T-helper 2 cell (primary cell): Measurements from ENCODE around the gene PEX16.

Experiments
- DNase-seq, 5 experiments: peaks; one replicate each; pipeline versions ENCODE4 v3.0.0 to v3.0.0-alpha.2; 2012 to 2022
- total RNA-seq, 2 donors: gene quantifications; one replicate each; lab custom pipeline; 2026; lab: John Stamatoyannopoulos, UW

The PEX16 gene
- 45.1 to 45.8 reads per million in 2 donors for total RNA-seq

GRCh38 chr11:45917623-45918330 lies at the start of gene PEX16:
Gene PEX16, minus strand, starts transcription at chr11:45917877. Its CDS starts 66 bp downstream, at chr11:45917811.
- DNase-seq: peak; percentile 85 to 99 (median 96)

DNA sequence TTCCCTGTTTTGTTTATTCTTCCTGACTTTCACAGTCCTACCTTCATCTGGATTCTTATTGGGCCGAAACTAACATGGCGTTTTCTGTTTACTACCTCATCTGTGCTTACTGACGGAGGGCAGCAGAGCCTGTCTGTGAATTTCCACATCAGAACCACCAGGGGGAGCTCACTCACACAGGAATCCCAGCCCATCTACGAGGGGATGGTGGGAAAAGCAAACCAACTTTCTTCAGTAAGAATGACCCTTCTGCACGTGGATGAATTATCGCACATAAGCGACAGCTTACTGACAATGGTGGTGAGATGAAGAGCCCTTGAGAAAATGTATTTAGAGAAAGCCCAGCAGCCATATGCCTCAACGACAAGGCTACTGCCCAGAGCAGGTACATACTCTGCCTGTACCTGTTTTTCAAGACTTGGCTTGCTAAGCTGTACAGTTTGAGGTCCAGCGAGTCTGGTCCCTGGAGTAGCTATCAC lies 47.3 kb upstream of the PEX16 start:
- DNase-seq: peak in 4 of 5 experiments; percentile 24 to 71 (median 36)

DNA sequence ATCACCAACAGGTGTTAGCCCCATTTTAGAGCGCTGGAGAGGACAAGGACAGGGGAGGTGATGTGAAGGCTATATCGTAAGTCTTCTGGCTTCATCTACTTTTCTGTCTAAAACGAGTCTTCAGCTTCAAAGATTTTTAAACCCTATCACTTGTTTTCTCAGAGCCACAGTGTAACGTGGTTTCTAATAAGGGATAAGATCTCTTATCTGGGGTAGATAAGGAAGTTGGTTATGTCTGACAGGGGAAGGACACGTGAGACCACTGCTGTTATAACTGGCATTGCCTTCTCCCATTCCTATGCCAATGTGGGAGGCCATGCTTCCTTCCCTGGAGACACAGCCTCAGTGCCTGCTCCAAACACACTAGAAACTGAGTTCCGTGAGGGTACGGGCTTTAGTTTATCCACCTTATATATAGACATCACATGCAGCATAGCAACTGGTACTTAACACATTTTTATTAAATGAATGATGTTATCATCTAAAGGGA lies 44.1 kb upstream of the PEX16 start:
- DNase-seq: peak in 1 of 5 experiments; percentile 39

DNA sequence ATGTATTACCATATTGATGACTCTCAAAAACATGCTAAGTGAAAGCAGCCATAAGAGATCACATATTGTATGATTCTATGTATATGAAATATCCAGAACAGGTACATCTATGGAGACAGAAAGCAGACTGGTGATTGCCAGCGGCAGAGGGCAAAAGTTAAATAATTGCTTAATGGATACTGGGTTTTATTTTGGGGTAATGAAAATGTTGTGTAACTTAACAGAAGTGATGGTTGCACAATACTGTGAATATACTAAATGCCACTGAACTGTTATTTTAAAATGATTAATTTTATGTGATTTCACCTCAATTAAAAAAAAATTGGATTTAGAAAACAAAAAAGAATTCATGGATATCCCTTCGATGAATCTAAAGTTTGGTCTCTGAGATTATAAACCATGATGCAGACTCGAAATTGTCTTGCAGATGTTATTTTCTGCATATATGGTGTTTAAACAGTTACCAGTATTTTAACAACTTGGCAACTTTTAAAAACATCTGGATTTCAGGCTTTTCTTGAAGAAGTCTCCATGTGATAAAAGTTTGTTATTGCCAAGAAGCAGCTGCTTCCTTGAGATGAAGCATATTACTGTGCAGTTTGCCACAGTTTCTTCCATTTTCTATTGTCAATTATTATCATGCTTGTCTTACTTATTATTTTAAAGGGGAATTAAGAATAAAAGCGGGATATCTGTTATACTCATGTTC lies 42.9 kb upstream of the PEX16 start:
- no peak for DNase-seq

GRCh38 chr11:45959851-45960250 lies 42.2 kb upstream of the PEX16 start:
- no peak for DNase-seq

DNA sequence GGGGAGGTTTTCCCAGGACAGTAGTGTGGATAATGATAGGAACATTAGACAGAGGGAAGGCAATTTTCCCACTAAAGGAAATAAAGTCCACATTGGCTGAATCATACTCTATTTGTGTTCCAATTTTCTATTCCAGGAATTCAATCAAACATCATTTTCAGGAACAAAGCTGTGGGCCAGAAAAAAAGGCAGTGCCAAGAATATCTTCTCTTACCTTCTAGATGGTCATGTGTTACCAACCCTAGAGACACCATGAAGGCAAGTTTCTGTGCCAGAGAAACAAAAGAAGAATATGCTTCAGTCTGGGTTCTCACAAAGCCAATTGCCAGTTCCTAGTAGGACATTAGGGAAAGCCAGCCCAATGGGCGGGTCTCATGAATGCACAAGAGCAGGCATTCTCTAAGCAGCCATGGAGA lies 32.3 kb upstream of the PEX16 start:
- DNase-seq: no peak

DNA sequence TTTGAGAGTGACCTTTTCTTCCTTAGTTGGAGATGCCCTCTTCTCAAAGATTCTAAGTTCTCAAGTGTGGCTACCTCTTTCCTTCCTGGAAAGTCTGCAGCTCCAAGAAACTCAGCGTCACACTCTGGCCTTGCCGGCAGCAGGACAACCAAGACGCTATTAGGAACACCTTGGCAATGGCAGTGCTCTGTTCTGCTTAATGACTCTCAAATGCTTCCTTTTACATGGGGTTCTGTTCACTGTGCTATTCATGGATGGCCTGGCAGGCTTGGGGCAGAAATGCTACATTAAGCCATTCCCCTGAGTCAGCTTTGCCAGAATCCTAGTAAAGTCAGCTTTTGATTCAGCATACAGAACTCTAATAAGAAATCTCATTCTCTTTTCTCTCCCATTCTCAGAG lies 30.7 kb upstream of the PEX16 start:
- no peak for DNase-seq

DNA sequence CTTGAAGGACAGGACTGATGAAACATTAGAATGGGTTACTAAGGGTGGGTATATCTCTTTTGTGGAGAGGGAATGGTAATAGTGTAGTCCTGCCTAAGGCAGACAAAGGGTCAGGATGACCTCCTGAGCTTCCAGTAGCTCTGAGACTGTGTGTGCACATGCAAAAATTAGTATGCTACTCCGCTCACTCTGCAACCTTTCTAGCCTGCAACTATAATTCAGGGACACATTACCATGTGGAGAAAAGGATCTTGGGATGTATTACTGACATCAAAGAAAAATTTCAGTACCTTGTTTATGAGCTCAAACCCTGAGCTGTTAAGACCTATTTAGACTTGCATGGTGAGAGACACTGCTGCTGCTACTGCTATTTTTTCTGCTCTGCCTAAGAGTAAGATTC lies 30.2 kb upstream of the PEX16 start:
- DNase-seq: no peak

- no peak for DNase-seq
Observed at GRCh38 chr11:45945397-45945999, 27.8 kb upstream of the PEX16 start.

DNA sequence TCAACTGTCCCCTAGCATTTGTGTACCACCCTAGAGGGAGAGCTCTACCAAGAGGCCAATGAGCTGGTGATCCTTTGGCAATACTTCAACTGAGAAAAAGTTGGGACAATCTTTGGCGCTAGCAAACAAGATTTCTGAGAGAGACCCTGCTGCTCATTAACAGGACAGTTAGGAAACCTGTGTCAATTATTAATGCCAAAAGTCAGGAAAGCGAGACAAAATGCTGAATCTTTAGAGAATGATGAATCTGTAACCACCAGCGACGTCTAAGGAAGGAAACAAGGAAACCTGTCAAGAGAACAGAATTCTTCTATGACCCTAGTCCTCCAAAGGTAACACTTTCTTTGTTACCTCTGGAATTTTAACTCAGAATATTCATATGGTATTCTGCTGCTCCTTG lies 24.7 kb upstream of the PEX16 start:
- DNase-seq: no peak

GRCh38 chr11:45941285-45941684 lies 23.6 kb upstream of the PEX16 start:
- no peak for DNase-seq

GRCh38 chr11:45939836-45940235 lies 22.2 kb upstream of the PEX16 start:
- no peak for DNase-seq

DNA sequence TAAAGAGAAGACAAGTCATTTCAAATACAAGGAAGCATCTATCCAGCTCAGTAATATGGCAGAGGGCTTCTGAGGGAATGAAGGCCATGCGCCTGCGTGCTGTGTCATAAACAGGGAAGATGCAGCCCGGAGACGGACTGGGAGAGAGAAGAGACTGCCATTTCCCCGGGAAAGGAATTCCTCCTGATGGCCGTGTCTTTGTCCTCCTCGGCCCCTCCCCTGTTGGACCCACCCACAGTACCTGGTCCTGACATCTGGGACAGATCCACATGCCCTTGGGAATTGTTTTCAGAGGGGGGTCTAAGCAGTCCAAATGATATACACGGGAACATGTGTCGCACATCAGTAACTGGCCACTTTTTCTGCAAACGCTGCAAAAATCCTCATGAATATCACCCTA lies 20.2 kb upstream of the PEX16 start:
- DNase-seq: no peak

DNA sequence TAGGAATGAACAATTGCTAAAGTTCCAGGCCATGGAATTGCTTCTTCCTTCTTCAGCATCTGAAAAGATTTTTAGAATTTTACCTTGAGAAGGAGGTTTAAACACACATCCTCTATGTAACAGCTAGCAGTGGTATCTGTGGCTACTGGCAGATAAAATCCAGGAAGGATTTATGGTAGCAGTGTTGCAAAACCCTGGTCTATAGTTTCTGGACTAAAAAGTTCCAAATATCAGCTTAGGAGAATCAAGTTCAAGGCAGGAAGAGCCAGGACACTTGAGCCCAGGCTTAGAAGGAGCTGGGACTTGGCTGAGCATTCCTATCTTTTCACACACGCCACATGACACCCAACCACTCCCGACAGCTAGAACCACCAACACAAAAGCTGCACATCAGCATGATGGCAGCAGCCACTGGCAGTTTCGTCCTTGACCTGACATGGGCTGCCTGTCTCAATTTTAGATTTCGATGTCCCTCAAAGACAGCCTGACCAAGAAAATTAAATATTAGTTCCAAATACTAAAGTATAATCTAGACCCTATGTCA lies 18.9 kb upstream of the PEX16 start:
- DNase-seq: no peak

GRCh38 chr11:45935349-45936064 lies 17.8 kb upstream of the PEX16 start:
- DNase-seq: no peak

DNA sequence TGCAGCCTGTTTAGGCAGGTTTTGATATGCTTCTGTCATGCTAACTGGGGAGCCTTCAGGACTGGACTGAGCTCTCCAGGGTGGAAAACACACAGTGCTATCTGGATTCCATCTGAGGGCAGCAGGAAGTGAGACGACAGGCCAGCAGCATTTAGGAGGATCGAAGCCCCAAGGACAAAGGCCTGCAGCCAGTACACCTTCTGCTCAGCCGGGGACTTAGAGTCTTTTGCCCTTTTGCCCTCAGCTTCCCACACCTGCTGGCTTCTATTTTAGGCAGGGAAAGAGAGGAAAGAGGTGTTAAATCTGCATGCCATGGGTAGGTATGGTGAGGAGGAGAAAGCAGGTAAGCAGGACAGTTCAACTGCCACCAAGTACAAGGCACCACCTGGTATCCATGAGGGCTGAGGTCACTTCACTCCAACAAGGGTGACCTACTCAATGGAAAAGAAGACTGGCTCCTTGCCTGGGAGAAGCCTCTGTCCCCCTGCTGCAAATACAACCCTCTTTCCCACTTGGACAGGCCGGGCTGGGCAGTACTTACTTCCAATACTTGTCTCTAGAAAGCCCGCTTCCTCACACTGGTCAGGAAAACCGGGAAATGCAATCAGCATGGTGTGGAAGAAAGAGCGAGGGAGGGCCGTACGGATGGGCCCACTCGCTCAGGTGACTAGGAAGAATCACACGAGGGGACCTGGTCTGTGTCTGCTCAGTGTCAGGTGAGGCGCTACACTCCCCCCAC lies 17.1 kb upstream of the PEX16 start:
- DNase-seq: no peak

- DNase-seq: no peak
Observed at GRCh38 chr11:45933846-45934579, 16.3 kb upstream of the PEX16 start.

GRCh38 chr11:45933131-45933831 lies 15.6 kb upstream of the PEX16 start:
- DNase-seq: no peak

GRCh38 chr11:45932217-45932616 lies 14.5 kb upstream of the PEX16 start:
- no peak for DNase-seq

GRCh38 chr11:45931739-45932138 lies 14.1 kb upstream of the PEX16 start:
- DNase-seq: no peak
